H9 (cell line): ENCODE results near the gene ARFIP1. TPM values are rescaled to one million over a fixed set of nuclear protein-coding genes. Genes with fewer than 3 reads are reported as not detected.
"Not testable (repeated sequence)": the region's sequence is repeated elsewhere in the genome, so short reads cannot be mapped to it uniquely, and the experiment has no call there.

Experiments used
- DNase-seq: peaks from one replicate; pipeline ENCODE4 v3.0.0-alpha.2; 2017
- H2AFZ ChIP-seq: one replicate; pipeline ENCODE4 v1.6.1; 2013; ENCODE audit warnings: mild to moderate bottlenecking, low read length, control low read depth, moderate library complexity
- H2AK5ac ChIP-seq: 2 replicates; pipeline ENCODE4 v1.6.1; 2013; ENCODE audit warnings: low read length, control low read depth, mixed read lengths; ENCODE audit not compliant: insufficient read length
- H2BK120ac ChIP-seq: one replicate; pipeline ENCODE4 v1.6.1; 2013; ENCODE audit warnings: low read depth, mild to moderate bottlenecking, low read length, control low read depth, inconsistent platforms; ENCODE audit not compliant: poor library complexity, severe bottlenecking
- H2BK12ac ChIP-seq: 2 replicates; pipeline ENCODE4 v1.6.1; 2013; ENCODE audit warnings: low read length, control low read depth, mixed read lengths, low read depth; ENCODE audit not compliant: insufficient read length
- H2BK15ac ChIP-seq: 2 replicates; pipeline ENCODE4 v1.6.1; 2013; ENCODE audit warnings: low read depth, low read length, control low read depth
- H2BK20ac ChIP-seq: one replicate; pipeline ENCODE4 v1.6.1; 2013; ENCODE audit warnings: low read depth, mild to moderate bottlenecking, low read length, control low read depth, inconsistent platforms; ENCODE audit not compliant: poor library complexity, severe bottlenecking
- H2BK5ac ChIP-seq: 2 replicates; pipeline ENCODE4 v1.6.1; 2013; ENCODE audit warnings: low read length, control low read depth, mixed read lengths; ENCODE audit not compliant: insufficient read length
- H3K14ac ChIP-seq: 2 replicates; pipeline ENCODE4 v1.6.1; 2013; ENCODE audit warnings: low read length, control low read depth; ENCODE audit not compliant: insufficient read depth
- H3K18ac ChIP-seq: 2 replicates; pipeline ENCODE4 v1.6.1; 2013; ENCODE audit warnings: low read depth, mild to moderate bottlenecking, mixed read lengths, low read length, control low read depth; ENCODE audit not compliant: insufficient read length
- H3K23ac ChIP-seq: 2 replicates; pipeline ENCODE4 v1.6.1; 2013; ENCODE audit warnings: low read length, control low read depth, mixed read lengths, low read depth; ENCODE audit not compliant: insufficient read length
- H3K23me2 ChIP-seq: 2 replicates; pipeline ENCODE4 v1.6.1; 2013; ENCODE audit warnings: low read depth, mild to moderate bottlenecking, mixed read lengths, low read length, control low read depth; ENCODE audit not compliant: insufficient read length, poor library complexity, severe bottlenecking
- H3K27ac ChIP-seq: 2 replicates; pipeline ENCODE4 v1.5.1; 2013; ENCODE audit warnings: low read length, control low read depth, mixed read lengths, low read depth; ENCODE audit not compliant: insufficient read length
- H3K27me3 ChIP-seq: 2 replicates; pipeline ENCODE4 v1.6.1; 2013; ENCODE audit warnings: low read length, control low read depth, inconsistent platforms; ENCODE audit not compliant: insufficient read depth
- H3K4ac ChIP-seq: 2 replicates; pipeline ENCODE4 v1.6.1; 2013; ENCODE audit warnings: low read depth, mild to moderate bottlenecking, control low read depth, inconsistent platforms, low read length, moderate library complexity
- H3K4me1 ChIP-seq: 2 replicates; pipeline ENCODE4 v1.6.1; 2013; ENCODE audit warnings: low read length, control low read depth, inconsistent platforms; ENCODE audit not compliant: insufficient read depth
- H3K4me2 ChIP-seq: 2 replicates; pipeline ENCODE4 v1.6.1; 2013; ENCODE audit warnings: low read length, control low read depth, mixed read lengths; ENCODE audit not compliant: insufficient read length, insufficient read depth
- H3K56ac ChIP-seq: 2 replicates; pipeline ENCODE4 v1.6.1; 2013; ENCODE audit warnings: low read depth, mild to moderate bottlenecking, mixed read lengths, low read length, control low read depth; ENCODE audit not compliant: insufficient read length
- H3K79me1 ChIP-seq: 2 replicates; pipeline ENCODE4 v1.6.1; 2013; ENCODE audit warnings: low read depth, mild to moderate bottlenecking, moderate library complexity, low read length, control low read depth, inconsistent platforms; ENCODE audit not compliant: insufficient read depth, poor library complexity, severe bottlenecking
- H3K79me2 ChIP-seq: 2 replicates; pipeline ENCODE4 v1.6.1; 2013; ENCODE audit warnings: low read length, control low read depth, inconsistent platforms; ENCODE audit not compliant: insufficient read depth
- H3K9ac ChIP-seq: 2 replicates; pipeline ENCODE4 v1.6.1; 2013; ENCODE audit warnings: low read length, control low read depth, mixed read lengths; ENCODE audit not compliant: insufficient read length; ENCODE audit errors: extremely low read depth
- H3K9me3 ChIP-seq: one replicate; pipeline ENCODE4 v1.6.1; 2013; ENCODE audit warnings: low read depth, low read length, inconsistent platforms; ENCODE audit not compliant: control insufficient read depth
- H3T11ph ChIP-seq: one replicate; pipeline ENCODE4 v1.6.1; 2013; ENCODE audit warnings: mild to moderate bottlenecking, low read length, control low read depth, inconsistent platforms
- H4K20me1 ChIP-seq: one replicate; pipeline ENCODE4 v1.6.1; 2013; ENCODE audit not compliant: control insufficient read depth, insufficient read length, insufficient read depth
- H4K5ac ChIP-seq: 2 replicates; pipeline ENCODE4 v1.6.1; 2013; ENCODE audit warnings: low read depth, mild to moderate bottlenecking, mixed read lengths, low read length, control low read depth; ENCODE audit not compliant: insufficient read length
- H4K8ac ChIP-seq: replicated peaks from 2 replicates; pipeline ENCODE4 v1.6.1; 2013; ENCODE audit warnings: low read length, control low read depth, mixed read lengths, low read depth; ENCODE audit not compliant: insufficient read length
- H4K91ac ChIP-seq: 2 replicates; pipeline ENCODE4 v1.6.1; 2013; ENCODE audit warnings: low read depth, mild to moderate bottlenecking, moderate library complexity, mixed read lengths, low read length, control low read depth; ENCODE audit not compliant: insufficient read length
- H3K27ac Mint-ChIP-seq, 3 experiments: 2 replicates in 2 of 3; 3 replicates in 1 of 3; pipeline ENCODE4 v1.8.0; 2020 to 2021; ENCODE audit warnings: mixed read lengths in 3 of 3, mild to moderate bottlenecking in 1 of 3, moderate library complexity in 1 of 3
- H3K27me3 Mint-ChIP-seq: 2 replicates; pipeline ENCODE4 v1.8.0; 2021; ENCODE audit warnings: low read depth, mild to moderate bottlenecking, moderate library complexity, mixed read lengths
- H3K36me3 Mint-ChIP-seq, 3 experiments: 2 replicates in 2 of 3; 3 replicates in 1 of 3; pipeline ENCODE4 v1.8.0; 2020 to 2021; ENCODE audit warnings: low read depth in 3 of 3, mixed read lengths in 3 of 3; ENCODE audit not compliant: insufficient read depth in 1 of 3
- H3K4me1 Mint-ChIP-seq, 2 experiments: 2 replicates each; pipeline ENCODE4 v1.8.0; 2020; ENCODE audit warnings: mixed read lengths in 2 of 2
- H3K4me3 Mint-ChIP-seq, 2 experiments: 2 replicates in 1 of 2; 3 replicates in 1 of 2; pipeline ENCODE4 v1.8.0; 2020 to 2021; ENCODE audit warnings: mild to moderate bottlenecking in 2 of 2, mixed read lengths in 2 of 2, moderate library complexity in 1 of 2
- H3K9me3 Mint-ChIP-seq, 2 experiments: 2 replicates in 1 of 2; 3 replicates in 1 of 2; pipeline ENCODE4 v1.8.0; 2020; ENCODE audit warnings: mild to moderate bottlenecking in 2 of 2, mixed read lengths in 2 of 2, moderate library complexity in 1 of 2
- WGBS: extraction: QIAGEN DNeasy Blood & Tissue Kit; methylation state at CpG from one replicate; pipeline ENCODE4 v1.1.7; 2013; ENCODE audit warnings: missing lambda C conversion rate, low lambda C conversion rate, mixed read lengths; ENCODE audit not compliant: insufficient read length; ENCODE audit errors: extremely low coverage; 5-methylcytosine and 5-hydroxymethylcytosine counted together
- total RNA-seq: library from RNA; stranded (reverse); gene quantifications from 2 replicates; pipeline ENCODE4 v1.2.1, GENCODE V29; 2021
- TF ChIP-seq, protein P1 (sequence below): fragments of 200-600 bp; sonication (generic); conservative IDR thresholded peaks from 3 replicates; pipeline ENCODE4 v1.8.0; 2021; ENCODE audit warnings: antibody characterized with exemption, mild to moderate bottlenecking

The ARFIP1 gene
- total RNA-seq, 1 experiment from 2014 or later: 30.8 TPM

- no peak for DNase-seq
- H2BK12ac ChIP-seq: no peak overlapping the region
- no peaks in the 10 kb centered on the region for H3K79me1 ChIP-seq
Observed at GRCh38 chr4:152864361-152864760, 84.6 kb downstream of the ARFIP1 start.

GRCh38 chr4:152866432-152866993 is 86.8 kb downstream of the ARFIP1 start:
- not testable (repeated sequence) for H3K27ac Mint-ChIP-seq, H4K5ac ChIP-seq, H3K9ac ChIP-seq, H3K14ac ChIP-seq, H3K4me3 Mint-ChIP-seq, H3K27me3 Mint-ChIP-seq, H2BK5ac ChIP-seq, H2BK12ac ChIP-seq, H3K23me2 ChIP-seq, H2AFZ ChIP-seq, H3K23ac ChIP-seq, DNase-seq, H3T11ph ChIP-seq, H3K56ac ChIP-seq, H3K79me2 ChIP-seq, H4K8ac ChIP-seq, H3K27me3 ChIP-seq, H3K18ac ChIP-seq, H2AK5ac ChIP-seq, H3K79me1 ChIP-seq, H2BK20ac ChIP-seq, H3K4me2 ChIP-seq, H3K4ac ChIP-seq, H3K4me1 ChIP-seq, H4K91ac ChIP-seq, H3K9me3 ChIP-seq, H3K27ac ChIP-seq, H4K20me1 ChIP-seq, H2BK120ac ChIP-seq, H2BK15ac ChIP-seq
- H3K4me1 Mint-ChIP-seq: peaks cover 9 to 11% of the 10 kb centered on the region in 2 experiments
- peaks cover 25 to 32% (median 27%) of the 10 kb centered on the region in 3 experiments for H3K36me3 Mint-ChIP-seq
- no CpG with 5 or more reads among the region's 44 CpGs for WGBS
- H3K9me3 Mint-ChIP-seq: peaks cover 7 to 14% of the 10 kb centered on the region in 2 experiments; a peak in 4 of 5 replicates

More at GRCh38 chr4:152864361-152864760, 84.6 kb downstream of the ARFIP1 start:
- H3K79me2 ChIP-seq: no peaks in the 10 kb centered on the region
- H4K91ac ChIP-seq: no peak overlapping the region
- H3K27me3 ChIP-seq: no peaks in the 10 kb centered on the region
- Mint-ChIP-seq H3K36me3 (peaks cover 25 to 32% (median 27%) of the 10 kb centered on the region in 3 experiments), H3K9me3 (peaks cover 7 to 14% of the 10 kb centered on the region in 2 experiments; a peak in 4 of 5 replicates), H3K4me3 (no peak overlapping the region), H3K27me3 (no peaks in the 10 kb centered on the region), H3K4me1 (peaks cover 9 to 14% of the 10 kb centered on the region in 2 experiments), H3K27ac (peak overlapping the region in 1 of 3 experiments; percentile 23; a peak in 1 of 7 replicates)
- H3K18ac ChIP-seq: no peak overlapping the region
- no CpG with 5 or more reads among the region's 2 CpGs for WGBS
- no peak overlapping the region for H2AFZ ChIP-seq
- H4K8ac ChIP-seq: no peak overlapping the region
- no peak overlapping the region for H3K23ac ChIP-seq
- H3T11ph ChIP-seq: no peak overlapping the region
- no peaks in the 10 kb centered on the region for H3K23me2 ChIP-seq
- H3K4ac ChIP-seq: no peak overlapping the region
- H2BK5ac ChIP-seq: no peak overlapping the region
- no peaks in the 10 kb centered on the region for H4K20me1 ChIP-seq
- 0 out of 2 replicates have a peak overlapping the region, but pooled peaks have one; percentile 68 for H2BK15ac ChIP-seq
- TF ChIP-seq, protein P1, sequence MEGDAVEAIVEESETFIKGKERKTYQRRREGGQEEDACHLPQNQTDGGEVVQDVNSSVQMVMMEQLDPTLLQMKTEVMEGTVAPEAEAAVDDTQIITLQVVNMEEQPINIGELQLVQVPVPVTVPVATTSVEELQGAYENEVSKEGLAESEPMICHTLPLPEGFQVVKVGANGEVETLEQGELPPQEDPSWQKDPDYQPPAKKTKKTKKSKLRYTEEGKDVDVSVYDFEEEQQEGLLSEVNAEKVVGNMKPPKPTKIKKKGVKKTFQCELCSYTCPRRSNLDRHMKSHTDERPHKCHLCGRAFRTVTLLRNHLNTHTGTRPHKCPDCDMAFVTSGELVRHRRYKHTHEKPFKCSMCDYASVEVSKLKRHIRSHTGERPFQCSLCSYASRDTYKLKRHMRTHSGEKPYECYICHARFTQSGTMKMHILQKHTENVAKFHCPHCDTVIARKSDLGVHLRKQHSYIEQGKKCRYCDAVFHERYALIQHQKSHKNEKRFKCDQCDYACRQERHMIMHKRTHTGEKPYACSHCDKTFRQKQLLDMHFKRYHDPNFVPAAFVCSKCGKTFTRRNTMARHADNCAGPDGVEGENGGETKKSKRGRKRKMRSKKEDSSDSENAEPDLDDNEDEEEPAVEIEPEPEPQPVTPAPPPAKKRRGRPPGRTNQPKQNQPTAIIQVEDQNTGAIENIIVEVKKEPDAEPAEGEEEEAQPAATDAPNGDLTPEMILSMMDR: no peak
- H3K56ac ChIP-seq: no peak overlapping the region
- H2AK5ac ChIP-seq: no peak overlapping the region
- H3K27ac ChIP-seq: no peak overlapping the region
- no peaks in the 10 kb centered on the region; the same call in 1 of the 2 replicates for H3K4me1 ChIP-seq
- no peak overlapping the region for H3K4me2 ChIP-seq
- H3K14ac ChIP-seq: no peak overlapping the region
- H2BK20ac ChIP-seq: no peak overlapping the region
- H3K9me3 ChIP-seq: no peaks in the 10 kb centered on the region
- H3K9ac ChIP-seq: no peak overlapping the region
- H2BK120ac ChIP-seq: no peak overlapping the region
- H4K5ac ChIP-seq: no peak overlapping the region
